ENCODE measurements around the gene BRD4. TPM values are rescaled to one million over a fixed set of nuclear protein-coding genes. Genes with fewer than 3 reads are reported as not detected.
A peak's percentile ranks its signal among the peaks of the same experiment; 100 is the strongest.

BRD4 gene
- polyA plus RNA-seq, 2 of the 4 experiments (the other 2 are of a cell fraction) = 8.3 to 22.5 TPM

GRCh38 chr19:15252398-15253018, 79.8 kb downstream of the BRD4 start:
- ChIA-PET CTCF (interaction anchor here (0.7 to 3.7 kb wide), 15 partner anchors 9 to 167 kb away, joined by 3 to 13 read pairs (median 4); partner anchors contain the start of gene AKAP8L), POLR2A (no interaction called here)
- Histone ChIP-seq H3K4me3 (no peak overlapping the region), H3K4me2 (0 out of 3 replicates have a peak overlapping the region, but pooled peaks have one; percentile 19), H3K4me1 (peaks cover 52% of the 10 kb centered on the region), H3K27ac (peak overlapping the region; percentile 40 to 84; a peak in 4 of 6 replicates), H3K9me3 (no peaks in the 10 kb centered on the region)
- DNase-seq (ENCODE audit: low read depth in 1 of 2, low spot score in 1 of 2) (peak in 1 of 2 experiments; percentile 33), ATAC-seq (peak in 1 of 2 experiments; percentile 24; a peak in 3 of 6 replicates), FAIRE-seq (no peak)
- 67% methylated on average over 9 of the region's 9 CpGs for WGBS (ENCODE audit: missing lambda C conversion rate)
- no peak for TF ChIP-seq MAZ (IDR thresholded peaks at IDR 0.05; ENCODE audit: borderline replicate concordance, low read depth, low read length)
- TF ChIP-seq SMC3 (IDR thresholded peaks at IDR 0.05) = 0 out of 3 replicates have a peak, but pooled peaks have one; percentile 12
- no peak for TF ChIP-seq ATOH8 (CRISPR knock-in tag; IDR thresholded peaks at IDR 0.05; ENCODE audit: low read depth)
- no peak for TF ChIP-seq ZNF302 (CRISPR knock-in tag; IDR thresholded peaks at IDR 0.05)
- no peak for TF ChIP-seq NFE2L2 (conservative IDR thresholded peaks at IDR 0.05; ENCODE audit: low read length)
- TF ChIP-seq TFCP2L1 (CRISPR knock-in tag; IDR thresholded peaks at IDR 0.05) = no peak
- TF ChIP-seq ESRRA (IDR thresholded peaks at IDR 0.05; ENCODE audit: borderline replicate concordance, low read length) = no peak
- TF ChIP-seq RAD21 (conservative IDR thresholded peaks at IDR 0.05 in 1 of 2, IDR thresholded peaks at IDR 0.05 in 1 of 2) = peak in 1 of 2 experiments; percentile 15; a peak in 1 of 5 replicates
- no peak for TF ChIP-seq FOXS1 (CRISPR knock-in tag; IDR thresholded peaks at IDR 0.05)
- TF ChIP-seq HEYL (CRISPR knock-in tag; IDR thresholded peaks at IDR 0.05) = no peak
- TF ChIP-seq MAFK (IDR thresholded peaks at IDR 0.05; ENCODE audit: partially characterized antibody) = no peak
- peak; percentile 32; the same call in 2 of the 3 replicates for TF ChIP-seq CTCF (IDR thresholded peaks at IDR 0.05)

GRCh38 chr19:15251749-15252397, 80.5 kb downstream of the BRD4 start:
- no peak for FAIRE-seq

GRCh38 chr19:15251010-15251748, 81.2 kb downstream of the BRD4 start:
- ChIA-PET POLR2A (interaction anchor here (0.5 kb wide), 1 partner anchor 59 kb away, joined by 3 read pairs; no protein-coding TSS in a partner anchor), CTCF (interaction anchor here (0.6 to 3.7 kb wide), 11 partner anchors 8 to 168 kb away, joined by 3 to 13 read pairs (median 5); partner anchors contain the start of gene AKAP8L)
- Histone ChIP-seq H3K4me2 (peak overlapping the region; percentile 57), H3K4me1 (peaks cover 55% of the 10 kb centered on the region), H3K9me3 (no peaks in the 10 kb centered on the region), H3K4me3 (no peak overlapping the region), H3K27ac (peak overlapping the region; percentile 64 to 84; a peak in 4 of 6 replicates)
- TF ChIP-seq ZC3H11A (IDR thresholded peaks at IDR 0.05) = no peak
- no peak for TF ChIP-seq BHLHE40 (IDR thresholded peaks at IDR 0.05; ENCODE audit: low read depth, low read length)
- TF ChIP-seq FOSB (CRISPR knock-in tag; IDR thresholded peaks at IDR 0.05) = no peak
- TF ChIP-seq HEYL (CRISPR knock-in tag; IDR thresholded peaks at IDR 0.05) = no peak
- TF ChIP-seq NR3C1 (IDR thresholded peaks at IDR 0.05) = no peak
- no peak for TF ChIP-seq JUNB (IDR thresholded peaks at IDR 0.05)
- TF ChIP-seq MAZ (IDR thresholded peaks at IDR 0.05; ENCODE audit: borderline replicate concordance, low read depth, low read length) = no peak
- no peak for TF ChIP-seq EP300 (IDR thresholded peaks at IDR 0.05)
- TF ChIP-seq CBX2 (IDR thresholded peaks at IDR 0.05; ENCODE audit: borderline replicate concordance, low read depth) = no peak
- TF ChIP-seq JUN (IDR thresholded peaks at IDR 0.05) = no peak
- no peak for TF ChIP-seq HOXB5 (CRISPR knock-in tag; IDR thresholded peaks at IDR 0.05)
- TF ChIP-seq ESRRA (IDR thresholded peaks at IDR 0.05; ENCODE audit: borderline replicate concordance, low read length) = no peak
- no peak for TF ChIP-seq MYC (IDR thresholded peaks at IDR 0.05; ENCODE audit: borderline replicate concordance, low read length)
- no peak for TF ChIP-seq MAFK (IDR thresholded peaks at IDR 0.05; ENCODE audit: partially characterized antibody)
- no peak for TF ChIP-seq NFE2L2 (conservative IDR thresholded peaks at IDR 0.05; ENCODE audit: low read length)
- TF ChIP-seq RAD21 (conservative IDR thresholded peaks at IDR 0.05 in 1 of 2, IDR thresholded peaks at IDR 0.05 in 1 of 2) = no peak
- no peak for TF ChIP-seq CHD4 (IDR thresholded peaks at IDR 0.05; ENCODE audit: borderline replicate concordance)
- TF ChIP-seq CBX8 (IDR thresholded peaks at IDR 0.05) = no peak
- TF ChIP-seq NPAS2 (CRISPR knock-in tag; IDR thresholded peaks at IDR 0.05; ENCODE audit: borderline replicate concordance) = no peak
- DNase-seq (ENCODE audit: low read depth in 1 of 2, low spot score in 1 of 2) (no peak), ATAC-seq (no peak; a peak in 2 of 6 replicates), FAIRE-seq (no peak)
- 58% methylated on average over 10 of the region's 24 CpGs for WGBS (ENCODE audit: missing lambda C conversion rate)

More at GRCh38 chr19:15251749-15252397, 80.5 kb downstream of the BRD4 start:
- ATAC-seq = peak; percentile 32 to 78; a peak in 5 of 6 replicates
- 73% methylated on average over 12 of the region's 14 CpGs for WGBS (ENCODE audit: missing lambda C conversion rate)
- DNase-seq (ENCODE audit: low read depth in 1 of 2, low spot score in 1 of 2) = peak; percentile 55 to 58
- Histone ChIP-seq H3K9me3 (no peaks in the 10 kb centered on the region), H3K4me2 (0 out of 3 replicates have a peak overlapping the region, but pooled peaks have one; percentile 19), H3K4me1 (peaks cover 55% of the 10 kb centered on the region), H3K4me3 (no peak overlapping the region), H3K27ac (peak overlapping the region; percentile 40 to 84; a peak in 5 of 6 replicates)
- ChIA-PET CTCF (interaction anchor here (0.7 to 3.7 kb wide), 15 partner anchors 8 to 167 kb away, joined by 3 to 13 read pairs (median 4); partner anchors contain the start of gene AKAP8L), POLR2A (interaction anchor here (0.5 kb wide), 1 partner anchor 58 kb away, joined by 3 read pairs; no protein-coding TSS in a partner anchor)
- TF ChIP-seq POLR2A (IDR thresholded peaks at IDR 0.05; ENCODE audit: low read length) (no peak), CEBPB (IDR thresholded peaks at IDR 0.05) (peak in 1 of 2 experiments; percentile 71; a peak in 2 of 4 replicates)

Measured in A549 (cell line).